ENCODE data around the gene PACSIN2.
"Not testable (repeated sequence)": the region's sequence is repeated elsewhere in the genome, so short reads cannot be mapped to it uniquely, and the experiment has no call there.

PACSIN2 gene

GRCh38 chr22:42991010-42991651, 23.8 kb downstream of the PACSIN2 start:
- DNase-seq = no peak

- no peak for DNase-seq
Observed at GRCh38 chr22:42990131-42990838, 24.7 kb downstream of the PACSIN2 start.

DNA sequence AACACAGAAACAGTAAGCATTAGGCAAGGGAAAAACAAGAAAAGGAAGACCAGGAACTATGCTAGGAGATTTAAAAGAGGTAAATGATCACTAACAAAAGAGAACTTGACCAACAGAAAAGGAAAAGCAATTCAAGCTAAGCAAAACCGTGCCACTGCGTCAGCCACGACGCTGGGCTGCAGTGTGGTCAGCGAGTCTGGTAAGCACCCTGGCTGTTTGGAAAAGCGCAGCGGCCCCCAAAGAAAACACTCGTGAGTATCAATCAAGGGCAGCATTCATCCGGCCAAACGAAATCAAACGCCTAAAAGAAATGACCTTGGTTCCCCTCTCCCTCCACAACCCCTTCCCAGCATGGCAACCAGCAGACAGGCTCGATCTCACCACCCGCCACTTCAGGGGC, 28.8 kb downstream of the PACSIN2 start:
- DNase-seq = no peak

DNA sequence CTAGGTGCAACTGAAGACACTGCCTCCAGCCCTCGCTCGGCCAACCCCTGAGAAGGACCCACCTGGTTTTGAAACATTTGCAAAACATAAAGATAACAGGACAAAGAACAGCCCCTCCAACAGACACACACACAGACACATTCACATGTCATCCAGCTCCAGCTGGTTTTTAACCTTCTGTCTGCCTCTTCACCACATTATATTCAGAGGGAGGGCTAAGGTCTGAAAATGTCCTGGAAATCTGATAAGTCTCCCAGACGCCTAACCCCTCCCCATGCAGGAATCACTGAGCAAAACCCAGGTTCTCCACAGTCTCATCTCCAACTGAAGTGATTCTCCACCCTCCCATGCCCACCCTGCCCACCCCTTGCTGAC, 29.4 kb downstream of the PACSIN2 start:
- no peak for DNase-seq

GRCh38 chr22:42984814-42985530, 30.0 kb downstream of the PACSIN2 start:
- DNase-seq = no peak

GRCh38 chr22:42984397-42984796, 30.6 kb downstream of the PACSIN2 start:
- DNase-seq = no peak

DNA sequence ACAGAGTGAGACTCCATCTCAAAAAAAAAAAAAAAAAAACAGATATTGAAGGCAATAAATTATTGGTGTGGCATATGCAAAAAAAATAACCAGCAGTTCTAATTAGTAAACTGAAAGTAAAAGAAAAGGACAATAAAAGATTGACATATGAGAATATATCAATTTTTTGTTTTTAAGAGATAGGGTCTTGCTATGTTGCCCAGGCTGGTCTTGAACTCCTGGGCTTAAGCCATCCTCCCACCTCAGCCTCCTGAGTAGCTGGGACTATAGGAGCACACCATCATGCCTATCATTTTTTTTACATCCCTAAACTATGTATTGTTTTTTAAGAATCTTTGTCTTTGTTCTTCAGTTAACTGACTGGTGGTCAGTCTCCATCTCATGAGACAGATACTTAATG, 31.5 kb downstream of the PACSIN2 start:
- no peak for DNase-seq

- no peak for DNase-seq
Observed at GRCh38 chr22:42979606-42980005, 35.3 kb downstream of the PACSIN2 start.

- no peak for DNase-seq
Observed at GRCh38 chr22:42978453-42979103, 36.4 kb downstream of the PACSIN2 start.

GRCh38 chr22:42977569-42977968, 37.4 kb downstream of the PACSIN2 start:
- DNase-seq = no peak

DNA sequence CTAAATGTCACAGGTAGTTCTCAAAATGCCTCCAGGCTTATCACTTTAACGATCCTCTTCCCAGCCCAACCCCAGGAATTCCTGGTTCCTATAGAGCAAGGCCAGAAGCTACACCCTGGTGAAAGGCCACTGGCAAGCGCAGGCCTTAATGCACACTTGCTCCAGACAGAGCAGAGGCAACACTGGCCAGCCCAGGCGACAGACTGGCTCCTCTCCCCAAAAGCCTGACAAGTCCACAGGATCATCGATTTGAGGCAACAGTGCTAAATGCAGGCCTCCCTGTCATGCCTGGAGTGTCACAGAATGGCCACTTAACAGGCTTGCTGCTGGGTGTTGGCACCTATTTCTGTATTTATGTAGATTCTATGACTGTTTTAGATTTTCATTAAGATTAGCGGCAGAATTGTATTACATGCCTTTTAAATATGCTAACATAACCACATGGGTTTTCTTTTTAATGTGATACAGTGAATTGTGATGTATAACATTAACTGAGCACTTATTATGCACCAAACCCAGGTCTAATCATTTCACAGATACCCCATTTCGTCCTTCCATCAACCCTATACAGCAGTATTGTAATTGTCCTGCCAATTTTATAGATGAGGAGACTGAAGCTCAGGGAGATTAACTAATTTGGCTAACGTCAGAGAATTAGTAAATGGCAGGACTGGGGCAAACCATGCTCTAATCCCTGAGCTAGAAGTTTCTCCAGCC, 38.6 kb downstream of the PACSIN2 start:
- DNase-seq = no peak

DNA sequence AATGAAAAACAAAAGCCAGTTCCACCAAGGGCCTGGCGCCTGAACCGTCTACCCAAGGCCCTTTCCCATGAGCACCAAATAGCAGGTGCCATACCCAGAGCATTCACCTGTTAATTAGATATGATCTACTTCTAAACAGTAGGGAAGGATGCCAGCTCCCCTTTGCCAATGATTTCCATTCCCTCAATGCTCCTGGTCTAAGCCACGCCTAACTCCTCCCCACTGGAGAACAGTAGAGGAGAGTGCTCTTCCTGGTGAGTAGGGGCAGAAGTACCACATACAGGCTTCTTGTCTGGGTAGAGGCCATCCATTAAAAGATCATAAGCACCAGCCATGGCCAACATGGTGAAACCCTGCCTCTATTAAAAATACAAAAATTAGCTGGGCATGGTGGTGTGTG, 40.7 kb downstream of the PACSIN2 start:
- DNase-seq = no peak

GRCh38 chr22:42973536-42973881, 41.4 kb downstream of the PACSIN2 start:
- DNase-seq = no peak

DNA sequence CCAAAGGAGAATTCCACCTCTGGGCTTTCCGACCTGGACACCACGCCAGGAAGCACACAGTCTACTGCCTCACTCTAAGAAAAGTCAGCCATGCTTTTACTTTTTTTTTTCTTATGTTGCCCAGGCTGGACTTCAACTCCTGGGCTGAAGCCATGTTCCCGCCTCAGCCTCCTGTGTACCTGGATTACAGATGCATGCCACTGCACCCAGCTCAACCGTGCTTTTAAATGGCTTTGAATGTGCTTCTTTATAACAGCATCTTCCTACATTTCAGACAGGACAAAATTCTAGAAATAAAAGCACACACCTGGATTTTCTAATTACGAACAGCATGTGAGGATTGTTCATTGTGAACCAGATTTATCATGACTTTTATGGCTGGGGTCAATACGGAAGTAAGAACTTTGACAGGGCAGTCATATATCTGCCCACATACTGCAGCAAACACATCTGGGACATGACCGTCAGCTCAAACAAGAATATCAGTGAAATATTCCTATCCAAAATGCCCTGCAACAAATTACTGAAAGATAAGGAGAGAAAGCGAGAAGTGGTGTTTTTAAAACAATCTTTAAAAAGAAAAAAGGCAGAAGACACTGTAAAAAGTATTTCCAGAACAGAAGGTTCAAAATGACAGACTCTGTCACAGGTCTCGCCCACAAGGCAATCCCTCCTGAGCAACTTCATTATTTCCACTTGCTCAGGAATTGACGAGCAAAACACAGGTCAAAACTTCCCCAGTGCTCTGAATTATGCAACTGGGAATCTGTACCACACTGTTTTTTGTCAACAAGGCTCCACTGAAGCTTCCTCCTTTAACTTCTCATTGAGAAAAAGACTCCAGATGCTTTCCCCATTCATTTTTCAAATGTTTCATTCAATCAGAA, 42.1 kb downstream of the PACSIN2 start:
- DNase-seq = no peak

DNA sequence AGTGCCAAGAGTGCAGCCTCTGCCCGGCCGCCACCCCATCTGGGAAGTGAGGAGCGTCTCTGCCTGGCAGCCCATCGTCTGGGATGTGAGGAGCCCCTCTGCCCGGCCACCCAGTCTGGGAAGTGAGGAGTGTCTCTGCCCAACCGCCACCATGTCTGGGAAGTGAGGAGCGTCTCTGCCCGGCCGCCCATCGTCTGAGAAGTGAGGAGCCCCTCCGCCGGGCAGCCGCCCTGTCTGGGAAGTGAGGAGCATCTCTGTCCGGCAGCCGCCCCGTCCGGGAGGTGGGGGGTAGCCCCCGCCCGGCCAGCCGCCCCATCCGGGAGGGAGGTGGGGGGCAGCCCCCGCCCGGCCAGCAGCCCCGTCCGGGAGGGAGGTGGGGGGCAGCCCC, 43.5 kb downstream of the PACSIN2 start:
- DNase-seq = not testable (repeated sequence)

DNA sequence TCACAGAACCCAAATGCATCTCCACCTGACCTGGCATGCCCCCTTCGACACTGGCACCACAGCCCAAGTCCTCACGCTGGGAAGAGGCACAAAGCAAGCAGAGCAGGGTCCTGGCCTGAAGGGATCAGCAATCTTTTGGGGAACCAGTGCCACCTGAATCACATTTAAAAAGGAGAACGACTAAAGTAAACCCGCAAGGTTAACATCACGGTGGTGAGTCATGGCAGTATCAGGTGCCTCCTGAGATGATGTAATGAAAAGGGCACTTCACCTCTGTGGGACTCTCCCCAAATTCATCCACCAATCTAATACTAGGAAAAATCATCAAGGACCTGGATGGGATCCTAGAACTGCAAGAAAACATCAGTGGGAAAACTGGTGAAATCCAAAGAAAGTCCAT, 44.9 kb downstream of the PACSIN2 start:
- no peak for DNase-seq

DNA sequence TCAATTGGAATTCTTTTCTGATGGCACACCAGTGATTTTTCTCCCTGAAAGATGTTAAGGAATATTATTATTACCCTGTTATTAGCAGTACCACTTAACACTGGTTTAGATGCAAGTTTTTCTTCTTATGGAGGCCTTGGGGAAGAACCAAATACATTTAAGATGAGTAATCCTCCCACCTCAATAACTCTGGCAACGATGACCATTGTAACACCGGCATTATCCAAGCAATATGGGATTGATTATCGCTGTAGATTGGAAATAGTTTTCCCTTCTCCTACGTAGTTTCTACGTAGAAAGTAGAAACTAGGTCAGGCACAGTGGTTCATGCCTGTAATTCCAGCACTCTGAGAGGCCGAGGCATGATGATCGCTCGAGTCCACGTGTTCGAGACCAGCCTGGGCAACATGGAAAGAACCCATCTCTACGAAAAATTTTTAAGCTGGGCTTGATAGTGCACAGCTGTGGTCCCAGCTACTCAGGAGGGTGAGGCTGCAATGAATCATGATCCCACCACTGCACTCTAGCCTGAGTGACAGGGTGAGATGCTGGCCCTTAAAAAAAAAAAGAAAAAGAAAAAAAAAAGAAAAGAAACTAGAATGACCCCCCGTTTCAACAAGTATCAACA, 45.5 kb downstream of the PACSIN2 start:
- DNase-seq = no peak

DNA sequence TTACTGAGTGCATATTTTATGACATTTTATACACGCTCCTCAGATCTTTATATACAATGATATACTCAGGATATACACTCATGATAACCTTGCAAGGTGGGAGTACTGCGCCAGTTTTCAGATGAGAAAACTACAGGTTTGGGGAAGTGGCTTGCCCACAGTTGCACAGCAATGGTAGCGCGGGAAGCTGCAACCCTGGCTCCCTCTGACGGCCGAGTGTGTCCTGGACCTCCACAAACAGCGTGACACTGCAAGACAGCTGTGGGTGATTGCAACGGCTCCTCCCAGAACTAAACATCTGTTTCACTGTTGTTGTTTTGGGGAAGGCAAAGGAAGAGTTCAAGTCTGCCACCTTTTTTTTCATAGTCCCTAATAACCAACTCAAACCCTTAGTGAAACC, 47.0 kb downstream of the PACSIN2 start:
- no peak for DNase-seq

GRCh38 chr22:42967005-42967404, 47.9 kb downstream of the PACSIN2 start:
- no peak for DNase-seq

GRCh38 chr22:42966497-42966896, 48.5 kb downstream of the PACSIN2 start:
- DNase-seq = no peak

GRCh38 chr22:42964994-42965699, 49.8 kb downstream of the PACSIN2 start:
- peak in 1 of 5 donors; percentile 66 for DNase-seq
